HG03060 (cell line): ENCODE measurements around the gene FOXP1.

ENCODE experiments used
- ATAC-seq: cut with Tn5 transposase; IDR thresholded peaks from one replicate; pipeline ENCODE4 v1.9.1; 2021; ENCODE audit warnings: low read depth, moderate number of reproducible peaks; ENCODE audit not compliant: unreplicated experiment

The FOXP1 gene

GRCh38 chr3:71384837-71385716 is 198.5 kb downstream of the FOXP1 start:
- no peak for ATAC-seq

DNA sequence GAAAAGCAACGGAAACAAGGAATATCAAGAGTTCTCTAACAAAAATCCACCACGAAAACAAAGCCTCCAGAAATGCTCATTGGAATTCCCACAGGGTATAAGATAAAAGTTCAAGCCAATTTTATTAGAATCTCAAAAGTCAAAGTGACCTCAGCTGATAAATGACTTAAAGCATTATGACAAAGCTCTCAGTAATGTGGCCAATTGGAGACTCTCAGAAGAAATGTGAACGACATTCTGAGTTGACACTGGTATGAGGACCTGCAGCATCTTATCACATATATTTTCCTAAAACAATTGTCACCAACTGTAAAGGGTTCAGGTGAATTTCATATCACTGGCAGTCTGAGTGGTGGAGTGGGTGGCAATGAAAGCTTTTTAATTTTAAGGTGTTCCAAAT is 199.1 kb downstream of the FOXP1 start:
- ATAC-seq, result no peak

- ATAC-seq, result no peak
Measured at GRCh38 chr3:71380096-71380495, 203.4 kb downstream of the FOXP1 start.

- ATAC-seq, result no peak
Measured at GRCh38 chr3:71378509-71378908, 205.0 kb downstream of the FOXP1 start.

DNA sequence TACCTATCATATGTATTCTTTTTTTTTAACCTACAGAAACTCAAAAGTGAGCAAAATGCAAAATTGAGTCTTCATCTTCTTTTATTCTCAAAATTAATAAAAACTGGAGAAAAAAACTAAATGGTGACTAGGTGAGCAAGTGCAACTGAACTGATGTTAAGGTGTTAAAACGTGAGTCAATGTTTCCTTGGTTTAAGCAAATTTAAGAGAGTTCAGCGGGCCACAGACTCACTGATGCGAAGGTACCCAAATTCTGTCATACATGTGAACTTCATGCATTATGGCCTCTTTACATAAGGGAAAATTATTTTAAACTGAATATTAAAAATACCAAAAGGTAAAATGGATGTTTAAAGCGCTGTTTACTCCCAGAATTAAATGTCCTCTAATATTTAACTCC is 206.6 kb downstream of the FOXP1 start:
- no peak for ATAC-seq

- no peak for ATAC-seq
Measured at GRCh38 chr3:71376503-71376902, 207.0 kb downstream of the FOXP1 start.

- no peak for ATAC-seq
Measured at GRCh38 chr3:71374582-71374981, 208.9 kb downstream of the FOXP1 start.

GRCh38 chr3:71372911-71373637 is 210.5 kb downstream of the FOXP1 start:
- no peak for ATAC-seq

DNA sequence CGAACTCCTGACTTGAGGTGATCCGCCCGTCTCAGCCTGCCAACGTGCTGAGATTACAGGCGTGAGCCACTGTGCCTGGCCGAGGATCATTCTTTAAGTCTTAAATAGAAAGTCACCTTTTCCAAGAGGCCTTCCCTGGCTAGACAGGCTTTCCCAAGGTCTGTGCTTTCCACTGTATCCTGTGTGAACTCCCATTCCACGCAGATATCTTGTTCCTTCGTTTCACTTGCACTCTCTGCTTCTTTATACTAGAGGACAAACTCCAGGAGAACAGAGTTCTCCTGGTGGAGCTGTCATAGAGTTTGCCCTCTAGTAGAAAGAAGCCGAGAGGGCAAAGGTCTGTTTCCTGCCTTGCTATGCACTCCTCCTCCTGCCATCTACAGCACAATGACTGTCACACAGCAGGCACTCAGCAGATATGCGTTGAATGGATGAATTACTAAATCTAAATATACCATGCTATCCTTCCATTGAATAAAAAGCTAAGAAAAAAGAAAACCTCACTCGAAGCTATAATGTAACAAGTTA is 211.2 kb downstream of the FOXP1 start:
- no peak for ATAC-seq

DNA sequence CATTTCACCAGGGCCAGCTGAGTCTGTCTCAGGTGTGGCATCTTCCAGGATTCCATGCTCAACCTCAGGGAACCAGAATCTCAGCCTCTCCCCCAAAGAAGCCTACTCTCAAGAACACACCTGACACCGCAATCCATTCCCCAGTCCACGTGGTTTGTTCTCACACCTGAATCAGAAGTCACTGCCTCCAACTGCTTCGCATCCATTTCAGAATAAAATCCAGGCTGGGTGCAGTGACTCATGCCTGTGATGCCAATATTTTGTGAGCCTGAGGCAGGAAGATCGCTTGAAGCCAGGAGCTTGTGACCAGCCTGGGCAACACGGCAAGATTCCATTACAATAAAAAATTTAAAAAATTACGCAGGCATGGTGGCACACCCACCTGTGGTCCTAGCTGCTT is 212.2 kb downstream of the FOXP1 start:
- ATAC-seq, result no peak

- no peak for ATAC-seq
Measured at GRCh38 chr3:71370467-71370866, 213.1 kb downstream of the FOXP1 start.

DNA sequence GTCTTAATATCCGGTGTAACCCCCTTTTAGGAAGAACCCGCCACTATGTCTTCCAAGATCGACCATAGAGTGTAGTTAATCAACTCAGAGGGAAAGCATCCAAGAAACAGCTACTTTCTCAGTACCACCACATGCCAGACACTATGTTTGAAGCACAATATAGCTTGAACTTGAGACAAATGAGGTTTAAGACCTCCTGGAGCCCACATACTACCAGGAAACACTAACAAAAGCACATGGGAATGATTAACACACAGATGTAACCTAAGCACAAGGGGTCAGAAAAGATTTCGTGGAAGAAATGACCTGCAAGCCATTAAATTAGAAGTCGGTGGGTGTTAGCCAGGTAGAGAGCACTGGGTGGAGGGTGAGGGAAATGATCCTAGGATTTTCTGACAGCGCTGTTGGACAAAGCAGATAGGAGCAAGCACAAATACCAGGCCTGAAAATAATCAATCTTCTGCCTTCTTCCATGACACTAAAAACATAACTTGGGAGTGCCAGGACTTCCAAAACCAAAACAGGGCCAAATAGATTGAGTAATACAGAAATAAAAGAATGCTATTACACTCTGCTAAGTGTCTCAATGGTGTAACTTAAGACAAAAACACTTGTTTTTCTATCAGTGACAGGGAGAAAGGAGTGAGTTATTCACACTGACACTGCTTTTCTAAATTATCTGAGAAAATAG is 213.7 kb downstream of the FOXP1 start:
- ATAC-seq, result no peak

- ATAC-seq, result no peak
Measured at GRCh38 chr3:71366988-71367604, 216.4 kb downstream of the FOXP1 start.

GRCh38 chr3:71361334-71361890 is 222.1 kb downstream of the FOXP1 start:
- no peak for ATAC-seq

- ATAC-seq, result peak; percentile 61
Measured at GRCh38 chr3:71360764-71361163, 222.8 kb downstream of the FOXP1 start.

DNA sequence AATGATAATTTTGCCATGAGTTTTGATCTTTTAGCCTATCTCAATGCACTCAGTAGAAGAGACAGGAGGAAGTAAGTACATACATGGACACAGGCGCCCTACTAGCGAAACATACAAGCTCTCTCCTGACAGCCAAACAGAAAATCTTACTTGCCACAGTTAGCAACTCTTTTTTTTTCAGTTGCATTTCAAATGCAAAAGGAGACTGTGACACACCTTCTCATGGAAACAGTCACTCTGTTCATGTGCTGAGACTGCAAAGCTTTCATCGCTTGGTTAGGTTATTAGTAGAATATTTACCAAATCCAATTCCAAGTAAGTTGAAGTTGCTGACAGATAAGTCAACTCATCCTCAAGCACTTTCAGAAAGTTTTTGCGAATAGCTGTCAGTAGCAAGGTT is 223.3 kb downstream of the FOXP1 start:
- ATAC-seq, result peak; percentile 34

GRCh38 chr3:71358243-71358642 is 225.3 kb downstream of the FOXP1 start:
- ATAC-seq, result no peak

DNA sequence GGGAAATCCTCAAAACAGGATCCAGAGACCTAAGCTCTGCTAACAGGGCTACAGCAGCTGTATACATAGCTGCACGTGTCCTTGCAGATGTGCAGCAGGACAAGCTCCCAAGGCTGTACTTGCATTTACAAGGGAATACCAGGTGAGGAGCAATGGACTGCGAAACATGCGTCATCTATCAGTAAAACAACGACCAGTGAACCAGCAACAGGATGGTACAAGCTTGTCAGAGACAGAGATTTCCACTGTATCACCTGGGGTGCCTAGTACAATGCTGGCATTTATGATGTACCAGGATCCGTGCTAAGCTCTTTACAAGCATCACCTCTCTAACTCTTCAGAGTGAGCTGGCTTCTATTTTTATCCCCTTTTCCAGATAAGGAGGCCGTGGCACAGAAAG is 227.3 kb downstream of the FOXP1 start:
- no peak for ATAC-seq

DNA sequence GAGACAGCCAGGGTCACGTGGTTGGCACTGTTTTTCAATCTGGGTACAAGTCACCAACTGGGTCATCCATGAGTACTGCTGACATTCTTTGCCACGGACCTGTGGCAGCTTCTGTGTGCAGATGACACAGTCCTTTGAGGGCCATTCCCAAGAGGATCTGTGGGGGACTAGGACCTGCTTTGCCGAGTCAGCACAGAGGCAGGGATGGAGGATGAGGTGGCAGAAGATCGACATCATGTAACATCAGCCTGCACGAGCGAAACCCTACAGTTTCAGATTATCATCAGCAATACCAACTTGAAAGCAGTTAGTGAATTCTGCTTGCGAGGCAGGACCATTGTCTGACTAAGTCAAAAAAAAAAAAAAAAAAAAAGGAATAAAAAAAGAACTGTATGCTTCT is 227.7 kb downstream of the FOXP1 start:
- ATAC-seq, result no peak

DNA sequence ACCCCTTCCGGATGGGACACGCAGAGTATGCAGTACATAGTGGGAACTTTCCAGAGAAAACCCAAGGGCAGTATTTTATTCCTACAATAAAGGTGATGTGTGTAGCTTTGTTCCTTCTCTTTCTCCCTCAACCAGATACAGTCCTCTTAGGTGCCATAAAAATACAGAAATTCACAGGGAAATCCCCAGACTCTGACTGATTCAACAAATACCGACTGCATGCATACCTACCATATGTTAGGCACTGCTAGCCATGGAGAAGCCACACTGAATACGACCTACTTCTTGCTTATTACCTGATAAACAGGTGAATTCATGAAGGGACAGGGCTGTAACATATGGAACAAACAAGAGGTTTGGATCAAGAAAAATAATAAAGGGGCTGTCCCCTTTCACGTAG is 228.5 kb downstream of the FOXP1 start:
- ATAC-seq, result no peak
